ENCODE data around the gene FADD. TPM values are rescaled to one million over a fixed set of nuclear protein-coding genes. Genes with fewer than 3 reads are reported as not detected.
A peak's percentile ranks its signal among the peaks of the same experiment; 100 is the strongest.

Gene FADD
- total and polyA plus RNA-seq, 3 donors from 2014 or later: 16.8 to 20.6 (median 20.6) TPM

DNA sequence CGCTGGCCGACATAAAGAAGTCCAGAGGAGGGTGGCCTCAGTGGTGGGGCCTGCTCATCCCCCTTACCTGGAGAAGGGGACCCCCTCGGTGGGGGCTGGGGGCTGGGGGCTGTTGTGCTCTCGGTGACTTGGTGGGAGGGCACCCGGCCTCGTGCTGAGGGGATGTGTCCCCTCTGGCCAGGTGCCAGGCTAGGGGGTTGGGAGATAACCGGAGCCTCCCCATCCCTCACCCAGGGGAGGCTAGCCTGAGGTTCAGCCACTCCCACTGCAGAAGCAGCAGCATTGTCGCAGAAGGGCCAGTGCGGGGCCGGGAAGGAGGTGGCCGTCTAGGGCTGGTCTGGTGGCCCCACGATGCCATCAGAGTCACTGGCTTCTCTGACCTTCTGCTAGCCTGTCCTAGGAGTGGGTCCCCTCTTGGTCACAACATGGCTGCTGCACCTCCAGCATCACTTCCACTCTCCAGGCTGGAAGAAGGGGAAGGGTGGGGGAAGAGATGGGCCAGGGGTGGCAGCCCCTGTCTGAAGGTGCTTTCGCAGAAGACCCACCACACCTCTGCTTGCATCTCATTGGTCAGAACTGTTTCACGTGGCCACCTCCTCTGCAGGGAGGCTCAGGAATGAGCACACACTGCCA lies 44.2 kb upstream of the FADD start:
- H3K4me1 ChIP-seq: no peaks in the 10 kb centered on the region
- intact Hi-C loops (cut with DNase I; ENCODE audit: low total_unique reads): no loop called here
- H3K36me3 ChIP-seq (ENCODE audit: low read depth, missing control alignments): no peaks in the 10 kb centered on the region

GRCh38 chr11:70159627-70160570 lies 43.2 kb upstream of the FADD start:
- DNase-seq: no peak
- H3K9me3 ChIP-seq: no peaks in the 10 kb centered on the region
- H3K4me1 ChIP-seq: no peaks in the 10 kb centered on the region
- no peak overlapping the region for H3K4me3 ChIP-seq
- H3K27me3 ChIP-seq: no peaks in the 10 kb centered on the region
- no peak overlapping the region for H3K27ac ChIP-seq
- intact Hi-C loops (cut with DNase I; ENCODE audit: low total_unique reads): no loop called here
- H3K36me3 ChIP-seq (ENCODE audit: low read depth, missing control alignments): no peaks in the 10 kb centered on the region
- TF ChIP-seq CTCF (IDR thresholded peaks at IDR 0.05) (no peak), POLR2A (IDR thresholded peaks at IDR 0.05) (no peak)
- WGBS, 2 donors: 81 to 97% methylated on average over 11 to 24 of the region's 24 CpGs

More for the DNA sequence above, 44.2 kb upstream of the FADD start:
- no peak for DNase-seq
- TF ChIP-seq CTCF (IDR thresholded peaks at IDR 0.05) (no peak), POLR2A (IDR thresholded peaks at IDR 0.05) (no peak)
- Histone ChIP-seq H3K27me3 (no peaks in the 10 kb centered on the region), H3K4me3 (no peak overlapping the region), H3K9me3 (no peaks in the 10 kb centered on the region), H3K27ac (no peak overlapping the region)
- 84 to 93% methylated on average over 4 to 14 of the region's 14 CpGs for WGBS, 2 donors

DNA sequence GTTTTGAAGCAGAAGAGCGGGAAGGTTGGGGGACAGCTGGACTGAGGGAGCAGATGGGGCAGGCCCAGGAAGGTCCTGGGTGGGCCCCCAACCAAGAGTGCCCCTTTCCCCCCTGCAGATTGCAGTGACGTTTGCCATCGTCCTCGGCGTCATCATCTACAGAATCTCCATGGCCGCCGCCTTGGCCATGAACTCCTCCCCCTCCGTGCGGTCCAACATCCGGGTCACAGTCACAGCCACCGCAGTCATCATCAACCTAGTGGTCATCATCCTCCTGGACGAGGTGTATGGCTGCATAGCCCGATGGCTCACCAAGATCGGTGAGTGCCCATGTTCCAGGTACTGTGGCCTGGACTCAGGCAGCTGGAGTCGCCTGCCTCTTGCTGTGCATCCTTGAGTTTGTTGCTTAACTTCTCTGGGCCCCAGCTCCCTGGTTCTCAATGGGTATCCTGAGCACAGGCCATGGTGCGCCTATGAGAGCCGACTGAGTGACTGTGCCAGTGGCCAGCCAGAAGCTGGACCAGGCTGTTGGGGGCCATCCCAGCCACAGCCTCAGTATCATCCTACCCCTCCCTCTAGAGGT lies 42.0 kb upstream of the FADD start:
- Histone ChIP-seq H3K27me3 (no peaks in the 10 kb centered on the region), H3K4me1 (no peaks in the 10 kb centered on the region), H3K9me3 (no peaks in the 10 kb centered on the region), H3K36me3 (ENCODE audit: low read depth, missing control alignments) (no peaks in the 10 kb centered on the region), H3K27ac (no peak overlapping the region), H3K4me3 (no peak overlapping the region)
- TF ChIP-seq CTCF (IDR thresholded peaks at IDR 0.05) (no peak), POLR2A (IDR thresholded peaks at IDR 0.05) (no peak)
- 92 to 95% methylated on average over 13 to 17 of the region's 17 CpGs for WGBS, 2 donors
- DNase-seq: no peak
- intact Hi-C loops (cut with DNase I; ENCODE audit: low total_unique reads): no loop called here

- H3K27ac ChIP-seq: no peak overlapping the region
- 47 to 61% methylated on average over 2 to 10 of the region's 10 CpGs for WGBS, 2 donors
- H3K36me3 ChIP-seq (ENCODE audit: low read depth, missing control alignments): no peaks in the 10 kb centered on the region
- no peaks in the 10 kb centered on the region for H3K27me3 ChIP-seq
- peak overlapping the region in 1 of 2 donors; percentile 5 for H3K4me3 ChIP-seq
- DNase-seq: no peak
- TF ChIP-seq CTCF (IDR thresholded peaks at IDR 0.05): no peak
- TF ChIP-seq POLR2A (IDR thresholded peaks at IDR 0.05): no peak
- H3K9me3 ChIP-seq: no peaks in the 10 kb centered on the region
- no peaks in the 10 kb centered on the region for H3K4me1 ChIP-seq
- intact Hi-C loops (cut with DNase I; ENCODE audit: low total_unique reads): no loop called here
These were observed 38.4 kb upstream of the FADD start for GRCh38 chr11:70164705-70165104.
